Measurements from ENCODE around the gene LSM7.
A peak's percentile ranks its signal among the peaks of the same experiment; 100 is the strongest.

The LSM7 gene

GRCh38 chr19:2274185-2274711 lies 54.1 kb downstream of the LSM7 start:
- no peak overlapping the region for H3K4me3 ChIP-seq (ENCODE audit: low read length)
- TF ChIP-seq, protein P1, sequence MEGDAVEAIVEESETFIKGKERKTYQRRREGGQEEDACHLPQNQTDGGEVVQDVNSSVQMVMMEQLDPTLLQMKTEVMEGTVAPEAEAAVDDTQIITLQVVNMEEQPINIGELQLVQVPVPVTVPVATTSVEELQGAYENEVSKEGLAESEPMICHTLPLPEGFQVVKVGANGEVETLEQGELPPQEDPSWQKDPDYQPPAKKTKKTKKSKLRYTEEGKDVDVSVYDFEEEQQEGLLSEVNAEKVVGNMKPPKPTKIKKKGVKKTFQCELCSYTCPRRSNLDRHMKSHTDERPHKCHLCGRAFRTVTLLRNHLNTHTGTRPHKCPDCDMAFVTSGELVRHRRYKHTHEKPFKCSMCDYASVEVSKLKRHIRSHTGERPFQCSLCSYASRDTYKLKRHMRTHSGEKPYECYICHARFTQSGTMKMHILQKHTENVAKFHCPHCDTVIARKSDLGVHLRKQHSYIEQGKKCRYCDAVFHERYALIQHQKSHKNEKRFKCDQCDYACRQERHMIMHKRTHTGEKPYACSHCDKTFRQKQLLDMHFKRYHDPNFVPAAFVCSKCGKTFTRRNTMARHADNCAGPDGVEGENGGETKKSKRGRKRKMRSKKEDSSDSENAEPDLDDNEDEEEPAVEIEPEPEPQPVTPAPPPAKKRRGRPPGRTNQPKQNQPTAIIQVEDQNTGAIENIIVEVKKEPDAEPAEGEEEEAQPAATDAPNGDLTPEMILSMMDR (conservative IDR thresholded peaks at IDR 0.05; ENCODE audit: low read depth, low read length), result no peak
- DNase-seq (ENCODE audit: low read depth), result no peak

GRCh38 chr19:2273356-2274184 lies 54.8 kb downstream of the LSM7 start:
- TF ChIP-seq, protein P1 (conservative IDR thresholded peaks at IDR 0.05; ENCODE audit: low read depth, low read length), result peak; percentile 82
- DNase-seq (ENCODE audit: low read depth), result peak; percentile 22
- peak overlapping the region; percentile 21 for H3K4me3 ChIP-seq (ENCODE audit: low read length)
